Astrocyte (in vitro differentiated cells and primary cell): Measurements from ENCODE around the gene INSRR. TPM values are rescaled to one million over a fixed set of nuclear protein-coding genes. Genes with fewer than 3 reads are reported as not detected.

ENCODE experiments used
- DNase-seq: peaks from one replicate; pipeline ENCODE4 v3.0.0-alpha.2; 2010; ENCODE audit warnings: low read depth
- FAIRE-seq: peaks from 2 replicates; lab custom pipeline; 2011; peaks lifted over from hg19 to GRCh38; lab: Jason Lieb, UNC
- H2AFZ ChIP-seq: 2 replicates; pipeline ENCODE4 v1.6.0; 2012; ENCODE audit warnings: low read depth, low read length, inconsistent platforms
- H3K27ac ChIP-seq: 2 replicates; pipeline ENCODE4 v1.5.1; 2011; ENCODE audit warnings: low read depth, low read length, inconsistent platforms
- H3K27me3 ChIP-seq: 2 replicates; pipeline ENCODE4 v1.6.0; 2011; ENCODE audit warnings: low read length, inconsistent platforms; ENCODE audit not compliant: insufficient read depth
- H3K36me3 ChIP-seq: 2 replicates; pipeline ENCODE4 v1.5.1; 2011; ENCODE audit warnings: low read length, inconsistent platforms; ENCODE audit not compliant: insufficient read depth
- H3K4me1 ChIP-seq: 2 replicates; pipeline ENCODE4 v1.5.1; 2011; ENCODE audit warnings: low read length, inconsistent platforms; ENCODE audit not compliant: insufficient read depth
- H3K4me2 ChIP-seq: 2 replicates; pipeline ENCODE4 v1.6.0; 2012; ENCODE audit warnings: low read length, inconsistent platforms
- H3K4me3 ChIP-seq: 2 replicates; pipeline ENCODE4 v1.5.1; 2011; ENCODE audit warnings: low read depth, mild to moderate bottlenecking, low read length, inconsistent platforms; ENCODE audit not compliant: insufficient read depth
- H3K79me2 ChIP-seq: 2 replicates; pipeline ENCODE4 v1.6.0; 2012; ENCODE audit warnings: mild to moderate bottlenecking, low read length, inconsistent platforms; ENCODE audit not compliant: insufficient read depth
- H3K9ac ChIP-seq: 2 replicates; pipeline ENCODE4 v1.6.0; 2012; ENCODE audit warnings: mild to moderate bottlenecking, low read length, inconsistent platforms
- H3K9me3 ChIP-seq: 2 replicates; pipeline ENCODE4 v1.5.1; 2012; ENCODE audit warnings: low read depth, mild to moderate bottlenecking, low read length, inconsistent platforms; ENCODE audit not compliant: insufficient read depth
- H4K20me1 ChIP-seq: 2 replicates; pipeline ENCODE4 v1.6.0; 2012; ENCODE audit warnings: low read length, inconsistent platforms; ENCODE audit not compliant: insufficient read depth
- H3K27ac Mint-ChIP-seq: one replicate; pipeline ENCODE4 v1.8.0; 2021; ENCODE audit warnings: mild to moderate bottlenecking, mixed read lengths; ENCODE audit not compliant: unreplicated experiment
- H3K27me3 Mint-ChIP-seq: one replicate; pipeline ENCODE4 v1.8.0; 2021; ENCODE audit warnings: low read depth, mixed read lengths; ENCODE audit not compliant: unreplicated experiment
- H3K36me3 Mint-ChIP-seq: one replicate; pipeline ENCODE4 v1.8.0; 2021; ENCODE audit warnings: low read depth, mixed read lengths; ENCODE audit not compliant: unreplicated experiment
- H3K4me1 Mint-ChIP-seq: one replicate; pipeline ENCODE4 v1.8.0; 2021; ENCODE audit warnings: low read depth, mixed read lengths; ENCODE audit not compliant: unreplicated experiment
- H3K4me3 Mint-ChIP-seq: one replicate; pipeline ENCODE4 v1.8.0; 2021; ENCODE audit warnings: mild to moderate bottlenecking, moderate library complexity, mixed read lengths; ENCODE audit not compliant: unreplicated experiment
- H3K9me3 Mint-ChIP-seq: one replicate; pipeline ENCODE4 v1.8.0; 2021; ENCODE audit warnings: mild to moderate bottlenecking, mixed read lengths; ENCODE audit not compliant: unreplicated experiment
- CTCF ChIP-seq: IDR thresholded peaks from 2 replicates; pipeline ENCODE4 v1.5.1; 2011; ENCODE audit warnings: low read depth, mild to moderate bottlenecking, inconsistent platforms, low read length, moderate library complexity; ENCODE audit not compliant: insufficient read depth
- EZH2 ChIP-seq: IDR thresholded peaks from 2 replicates; pipeline ENCODE4 v1.6.1; 2012; ENCODE audit warnings: mild to moderate bottlenecking, low read length, inconsistent platforms; ENCODE audit not compliant: insufficient read depth
- total RNA-seq: library from RNA; stranded (reverse); gene quantifications from 2 replicates; pipeline ENCODE4 v1.2.1, GENCODE V29; 2021

The INSRR gene
- total RNA-seq, 1 donor from 2014 or later: 0.05 TPM

DNA sequence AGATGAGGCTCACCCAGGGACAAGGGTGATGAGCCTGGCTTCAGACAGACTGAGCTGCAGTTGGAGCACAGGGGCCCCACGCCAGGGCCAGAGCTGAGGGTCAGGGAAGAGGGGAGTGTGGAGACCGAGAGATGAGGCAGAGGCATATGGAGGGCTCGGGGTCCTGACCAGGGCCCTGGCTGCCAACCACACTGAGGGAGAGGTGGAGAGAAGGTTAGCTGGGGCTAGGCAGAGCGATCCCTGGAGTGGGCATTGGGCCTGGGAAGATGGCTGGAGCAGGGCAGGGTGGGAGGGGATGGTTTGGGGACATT, 42.6 kb upstream of the INSRR start:
- peaks cover 30% of the 10 kb centered on the region for H4K20me1 ChIP-seq
- H3K4me3 ChIP-seq: no peak overlapping the region
- no peak overlapping the region for H3K9ac ChIP-seq
- H3K27me3 Mint-ChIP-seq: peaks cover 11% of the 10 kb centered on the region
- H3K9me3 ChIP-seq: peaks cover 6% of the 10 kb centered on the region
- no peak for FAIRE-seq
- H3K4me3 Mint-ChIP-seq: no peak overlapping the region
- TF ChIP-seq CTCF: no peak
- no peak for TF ChIP-seq EZH2
- H3K27ac Mint-ChIP-seq: no peak overlapping the region
- H3K4me1 ChIP-seq: peaks cover 64% of the 10 kb centered on the region
- H3K36me3 Mint-ChIP-seq: peaks cover 5% of the 10 kb centered on the region
- no peaks in the 10 kb centered on the region for H3K27me3 ChIP-seq
- H3K27ac ChIP-seq: no peak overlapping the region
- no peak overlapping the region for H3K4me2 ChIP-seq
- DNase-seq: no peak
- H3K9me3 Mint-ChIP-seq: peaks cover 3% of the 10 kb centered on the region
- no peaks in the 10 kb centered on the region for H3K36me3 ChIP-seq
- no peak overlapping the region for H2AFZ ChIP-seq
- H3K79me2 ChIP-seq: peaks cover 68% of the 10 kb centered on the region
- peaks cover 51% of the 10 kb centered on the region for H3K4me1 Mint-ChIP-seq

- Mint-ChIP-seq H3K4me3 (no peak overlapping the region), H3K4me1 (peaks cover 55% of the 10 kb centered on the region), H3K9me3 (peaks cover 3% of the 10 kb centered on the region), H3K36me3 (peaks cover 5% of the 10 kb centered on the region), H3K27ac (no peak overlapping the region), H3K27me3 (peaks cover 11% of the 10 kb centered on the region)
- Histone ChIP-seq H3K9me3 (peaks cover 3% of the 10 kb centered on the region), H3K27ac (no peak overlapping the region), H3K36me3 (no peaks in the 10 kb centered on the region), H3K27me3 (no peaks in the 10 kb centered on the region), H3K79me2 (peaks cover 68% of the 10 kb centered on the region), H3K9ac (no peak overlapping the region), H4K20me1 (peaks cover 30% of the 10 kb centered on the region), H3K4me2 (no peak overlapping the region), H2AFZ (no peak overlapping the region), H3K4me1 (peaks cover 67% of the 10 kb centered on the region), H3K4me3 (no peak overlapping the region)
- no peak for TF ChIP-seq CTCF
- no peak for TF ChIP-seq EZH2
- FAIRE-seq (no peak), DNase-seq (no peak)
These were observed 42.1 kb upstream of the INSRR start for GRCh38 chr1:156900896-156901589.

GRCh38 chr1:156899956-156900718, 41.2 kb upstream of the INSRR start:
- Histone ChIP-seq H2AFZ (no peak overlapping the region), H3K27me3 (no peaks in the 10 kb centered on the region), H3K4me1 (peaks cover 74% of the 10 kb centered on the region), H3K9ac (peak overlapping the region; percentile 33), H3K79me2 (peaks cover 69% of the 10 kb centered on the region), H3K9me3 (no peaks in the 10 kb centered on the region), H3K36me3 (no peaks in the 10 kb centered on the region), H3K4me3 (no peak overlapping the region), H3K4me2 (peak overlapping the region; percentile 61), H3K27ac (no peak overlapping the region), H4K20me1 (peaks cover 30% of the 10 kb centered on the region)
- Mint-ChIP-seq H3K27ac (peak overlapping the region; percentile 18), H3K4me3 (no peak overlapping the region), H3K27me3 (peaks cover 11% of the 10 kb centered on the region), H3K4me1 (peaks cover 57% of the 10 kb centered on the region), H3K9me3 (peaks cover 3% of the 10 kb centered on the region), H3K36me3 (peaks cover 2% of the 10 kb centered on the region)
- DNase-seq: peak; percentile 62
- FAIRE-seq: no peak
- TF ChIP-seq EZH2: no peak
- no peak for TF ChIP-seq CTCF
